Measurements from ENCODE around the gene GOLGA5. TPM values are rescaled to one million over a fixed set of nuclear protein-coding genes. Genes with fewer than 3 reads are reported as not detected.

The GOLGA5 gene
- total and polyA plus RNA-seq, 2 experiments from 2014 or later: 26.2 to 30.2 TPM

DNA sequence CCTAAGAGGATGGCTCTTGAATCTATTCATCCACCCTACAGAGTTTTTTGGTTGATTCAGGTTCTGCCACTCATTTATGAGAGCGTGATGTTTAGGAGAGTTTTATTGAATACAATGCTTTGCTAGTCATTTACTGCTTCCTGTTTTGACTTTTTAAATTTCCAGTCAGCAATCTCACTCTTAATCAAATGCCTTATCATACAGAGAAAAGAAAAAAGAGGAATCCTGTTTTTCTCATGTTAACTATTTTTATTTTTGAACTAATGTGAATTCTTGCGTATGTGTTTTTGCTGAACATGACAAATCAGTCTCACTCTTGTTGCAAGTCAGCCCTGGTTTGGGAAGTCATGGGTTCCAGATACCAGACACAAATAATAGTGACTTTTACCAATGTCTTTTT is 23.6 kb upstream of the GOLGA5 start:
- Mint-ChIP-seq H3K4me3 (no peak overlapping the region), H3K27ac (no peak overlapping the region), H3K4me1 (peaks cover 6% of the 10 kb centered on the region; the same call in 2 of the 3 replicates), H3K36me3 (ENCODE audit: low read depth) (no peaks in the 10 kb centered on the region), H3K9me3 (no peaks in the 10 kb centered on the region), H3K27me3 (ENCODE audit: insufficient read depth, low read depth, poor library complexity) (peaks cover 11% of the 10 kb centered on the region)
- DNase-seq (ENCODE audit: low spot score): no peak
- Histone ChIP-seq H3K27ac (ENCODE audit: low read depth) (no peak overlapping the region), H3K4me1 (ENCODE audit: insufficient read depth) (no peaks in the 10 kb centered on the region), H3F3A (replicated peaks; ENCODE audit: low read depth) (no peaks in the 10 kb centered on the region), H3K4me2 (no peak overlapping the region), H3K36me3 (ENCODE audit: insufficient read depth) (no peaks in the 10 kb centered on the region), H3K79me2 (replicated peaks; ENCODE audit: insufficient read depth) (no peaks in the 10 kb centered on the region), H3K27me3 (ENCODE audit: insufficient read depth) (no peaks in the 10 kb centered on the region), H3K9me2 (ENCODE audit: insufficient read depth) (no peaks in the 10 kb centered on the region), H2AFZ (no peak overlapping the region), H4K20me1 (replicated peaks; ENCODE audit: insufficient read depth) (no peaks in the 10 kb centered on the region), H3K4me3 (no peak overlapping the region)
- TF ChIP-seq NANOG (IDR thresholded peaks at IDR 0.05; ENCODE audit: borderline replicate concordance) (no peak), JUNB (IDR thresholded peaks at IDR 0.05; ENCODE audit: unreplicated experiment) (no peak), CREB1 (CRISPR knock-in tag; IDR thresholded peaks at IDR 0.05; ENCODE audit: low read depth) (no peak), EZH2 (IDR thresholded peaks at IDR 0.05; ENCODE audit: low read depth, unreplicated experiment) (no peak), ZNF114 (CRISPR knock-in tag; IDR thresholded peaks at IDR 0.05) (no peak), STAT1 (IDR thresholded peaks at IDR 0.05; ENCODE audit: unreplicated experiment) (no peak), ZNF331 (CRISPR knock-in tag; IDR thresholded peaks at IDR 0.05; ENCODE audit: low read depth) (no peak), POLR2AphosphoS5 (IDR thresholded peaks at IDR 0.05; ENCODE audit: low read depth) (no peak)
- TF ChIP-seq, protein P1, sequence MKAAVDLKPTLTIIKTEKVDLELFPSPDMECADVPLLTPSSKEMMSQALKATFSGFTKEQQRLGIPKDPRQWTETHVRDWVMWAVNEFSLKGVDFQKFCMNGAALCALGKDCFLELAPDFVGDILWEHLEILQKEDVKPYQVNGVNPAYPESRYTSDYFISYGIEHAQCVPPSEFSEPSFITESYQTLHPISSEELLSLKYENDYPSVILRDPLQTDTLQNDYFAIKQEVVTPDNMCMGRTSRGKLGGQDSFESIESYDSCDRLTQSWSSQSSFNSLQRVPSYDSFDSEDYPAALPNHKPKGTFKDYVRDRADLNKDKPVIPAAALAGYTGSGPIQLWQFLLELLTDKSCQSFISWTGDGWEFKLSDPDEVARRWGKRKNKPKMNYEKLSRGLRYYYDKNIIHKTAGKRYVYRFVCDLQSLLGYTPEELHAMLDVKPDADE (IDR thresholded peaks at IDR 0.05): no peak
- TF ChIP-seq, protein P2, sequence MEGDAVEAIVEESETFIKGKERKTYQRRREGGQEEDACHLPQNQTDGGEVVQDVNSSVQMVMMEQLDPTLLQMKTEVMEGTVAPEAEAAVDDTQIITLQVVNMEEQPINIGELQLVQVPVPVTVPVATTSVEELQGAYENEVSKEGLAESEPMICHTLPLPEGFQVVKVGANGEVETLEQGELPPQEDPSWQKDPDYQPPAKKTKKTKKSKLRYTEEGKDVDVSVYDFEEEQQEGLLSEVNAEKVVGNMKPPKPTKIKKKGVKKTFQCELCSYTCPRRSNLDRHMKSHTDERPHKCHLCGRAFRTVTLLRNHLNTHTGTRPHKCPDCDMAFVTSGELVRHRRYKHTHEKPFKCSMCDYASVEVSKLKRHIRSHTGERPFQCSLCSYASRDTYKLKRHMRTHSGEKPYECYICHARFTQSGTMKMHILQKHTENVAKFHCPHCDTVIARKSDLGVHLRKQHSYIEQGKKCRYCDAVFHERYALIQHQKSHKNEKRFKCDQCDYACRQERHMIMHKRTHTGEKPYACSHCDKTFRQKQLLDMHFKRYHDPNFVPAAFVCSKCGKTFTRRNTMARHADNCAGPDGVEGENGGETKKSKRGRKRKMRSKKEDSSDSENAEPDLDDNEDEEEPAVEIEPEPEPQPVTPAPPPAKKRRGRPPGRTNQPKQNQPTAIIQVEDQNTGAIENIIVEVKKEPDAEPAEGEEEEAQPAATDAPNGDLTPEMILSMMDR (conservative IDR thresholded peaks at IDR 0.05; ENCODE audit: low read depth in 2 of 2): no peak
- TF ChIP-seq, protein P3, sequence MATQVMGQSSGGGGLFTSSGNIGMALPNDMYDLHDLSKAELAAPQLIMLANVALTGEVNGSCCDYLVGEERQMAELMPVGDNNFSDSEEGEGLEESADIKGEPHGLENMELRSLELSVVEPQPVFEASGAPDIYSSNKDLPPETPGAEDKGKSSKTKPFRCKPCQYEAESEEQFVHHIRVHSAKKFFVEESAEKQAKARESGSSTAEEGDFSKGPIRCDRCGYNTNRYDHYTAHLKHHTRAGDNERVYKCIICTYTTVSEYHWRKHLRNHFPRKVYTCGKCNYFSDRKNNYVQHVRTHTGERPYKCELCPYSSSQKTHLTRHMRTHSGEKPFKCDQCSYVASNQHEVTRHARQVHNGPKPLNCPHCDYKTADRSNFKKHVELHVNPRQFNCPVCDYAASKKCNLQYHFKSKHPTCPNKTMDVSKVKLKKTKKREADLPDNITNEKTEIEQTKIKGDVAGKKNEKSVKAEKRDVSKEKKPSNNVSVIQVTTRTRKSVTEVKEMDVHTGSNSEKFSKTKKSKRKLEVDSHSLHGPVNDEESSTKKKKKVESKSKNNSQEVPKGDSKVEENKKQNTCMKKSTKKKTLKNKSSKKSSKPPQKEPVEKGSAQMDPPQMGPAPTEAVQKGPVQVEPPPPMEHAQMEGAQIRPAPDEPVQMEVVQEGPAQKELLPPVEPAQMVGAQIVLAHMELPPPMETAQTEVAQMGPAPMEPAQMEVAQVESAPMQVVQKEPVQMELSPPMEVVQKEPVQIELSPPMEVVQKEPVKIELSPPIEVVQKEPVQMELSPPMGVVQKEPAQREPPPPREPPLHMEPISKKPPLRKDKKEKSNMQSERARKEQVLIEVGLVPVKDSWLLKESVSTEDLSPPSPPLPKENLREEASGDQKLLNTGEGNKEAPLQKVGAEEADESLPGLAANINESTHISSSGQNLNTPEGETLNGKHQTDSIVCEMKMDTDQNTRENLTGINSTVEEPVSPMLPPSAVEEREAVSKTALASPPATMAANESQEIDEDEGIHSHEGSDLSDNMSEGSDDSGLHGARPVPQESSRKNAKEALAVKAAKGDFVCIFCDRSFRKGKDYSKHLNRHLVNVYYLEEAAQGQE (IDR thresholded peaks at IDR 0.05; ENCODE audit: unreplicated experiment): no peak
- TF ChIP-seq, protein P4, sequence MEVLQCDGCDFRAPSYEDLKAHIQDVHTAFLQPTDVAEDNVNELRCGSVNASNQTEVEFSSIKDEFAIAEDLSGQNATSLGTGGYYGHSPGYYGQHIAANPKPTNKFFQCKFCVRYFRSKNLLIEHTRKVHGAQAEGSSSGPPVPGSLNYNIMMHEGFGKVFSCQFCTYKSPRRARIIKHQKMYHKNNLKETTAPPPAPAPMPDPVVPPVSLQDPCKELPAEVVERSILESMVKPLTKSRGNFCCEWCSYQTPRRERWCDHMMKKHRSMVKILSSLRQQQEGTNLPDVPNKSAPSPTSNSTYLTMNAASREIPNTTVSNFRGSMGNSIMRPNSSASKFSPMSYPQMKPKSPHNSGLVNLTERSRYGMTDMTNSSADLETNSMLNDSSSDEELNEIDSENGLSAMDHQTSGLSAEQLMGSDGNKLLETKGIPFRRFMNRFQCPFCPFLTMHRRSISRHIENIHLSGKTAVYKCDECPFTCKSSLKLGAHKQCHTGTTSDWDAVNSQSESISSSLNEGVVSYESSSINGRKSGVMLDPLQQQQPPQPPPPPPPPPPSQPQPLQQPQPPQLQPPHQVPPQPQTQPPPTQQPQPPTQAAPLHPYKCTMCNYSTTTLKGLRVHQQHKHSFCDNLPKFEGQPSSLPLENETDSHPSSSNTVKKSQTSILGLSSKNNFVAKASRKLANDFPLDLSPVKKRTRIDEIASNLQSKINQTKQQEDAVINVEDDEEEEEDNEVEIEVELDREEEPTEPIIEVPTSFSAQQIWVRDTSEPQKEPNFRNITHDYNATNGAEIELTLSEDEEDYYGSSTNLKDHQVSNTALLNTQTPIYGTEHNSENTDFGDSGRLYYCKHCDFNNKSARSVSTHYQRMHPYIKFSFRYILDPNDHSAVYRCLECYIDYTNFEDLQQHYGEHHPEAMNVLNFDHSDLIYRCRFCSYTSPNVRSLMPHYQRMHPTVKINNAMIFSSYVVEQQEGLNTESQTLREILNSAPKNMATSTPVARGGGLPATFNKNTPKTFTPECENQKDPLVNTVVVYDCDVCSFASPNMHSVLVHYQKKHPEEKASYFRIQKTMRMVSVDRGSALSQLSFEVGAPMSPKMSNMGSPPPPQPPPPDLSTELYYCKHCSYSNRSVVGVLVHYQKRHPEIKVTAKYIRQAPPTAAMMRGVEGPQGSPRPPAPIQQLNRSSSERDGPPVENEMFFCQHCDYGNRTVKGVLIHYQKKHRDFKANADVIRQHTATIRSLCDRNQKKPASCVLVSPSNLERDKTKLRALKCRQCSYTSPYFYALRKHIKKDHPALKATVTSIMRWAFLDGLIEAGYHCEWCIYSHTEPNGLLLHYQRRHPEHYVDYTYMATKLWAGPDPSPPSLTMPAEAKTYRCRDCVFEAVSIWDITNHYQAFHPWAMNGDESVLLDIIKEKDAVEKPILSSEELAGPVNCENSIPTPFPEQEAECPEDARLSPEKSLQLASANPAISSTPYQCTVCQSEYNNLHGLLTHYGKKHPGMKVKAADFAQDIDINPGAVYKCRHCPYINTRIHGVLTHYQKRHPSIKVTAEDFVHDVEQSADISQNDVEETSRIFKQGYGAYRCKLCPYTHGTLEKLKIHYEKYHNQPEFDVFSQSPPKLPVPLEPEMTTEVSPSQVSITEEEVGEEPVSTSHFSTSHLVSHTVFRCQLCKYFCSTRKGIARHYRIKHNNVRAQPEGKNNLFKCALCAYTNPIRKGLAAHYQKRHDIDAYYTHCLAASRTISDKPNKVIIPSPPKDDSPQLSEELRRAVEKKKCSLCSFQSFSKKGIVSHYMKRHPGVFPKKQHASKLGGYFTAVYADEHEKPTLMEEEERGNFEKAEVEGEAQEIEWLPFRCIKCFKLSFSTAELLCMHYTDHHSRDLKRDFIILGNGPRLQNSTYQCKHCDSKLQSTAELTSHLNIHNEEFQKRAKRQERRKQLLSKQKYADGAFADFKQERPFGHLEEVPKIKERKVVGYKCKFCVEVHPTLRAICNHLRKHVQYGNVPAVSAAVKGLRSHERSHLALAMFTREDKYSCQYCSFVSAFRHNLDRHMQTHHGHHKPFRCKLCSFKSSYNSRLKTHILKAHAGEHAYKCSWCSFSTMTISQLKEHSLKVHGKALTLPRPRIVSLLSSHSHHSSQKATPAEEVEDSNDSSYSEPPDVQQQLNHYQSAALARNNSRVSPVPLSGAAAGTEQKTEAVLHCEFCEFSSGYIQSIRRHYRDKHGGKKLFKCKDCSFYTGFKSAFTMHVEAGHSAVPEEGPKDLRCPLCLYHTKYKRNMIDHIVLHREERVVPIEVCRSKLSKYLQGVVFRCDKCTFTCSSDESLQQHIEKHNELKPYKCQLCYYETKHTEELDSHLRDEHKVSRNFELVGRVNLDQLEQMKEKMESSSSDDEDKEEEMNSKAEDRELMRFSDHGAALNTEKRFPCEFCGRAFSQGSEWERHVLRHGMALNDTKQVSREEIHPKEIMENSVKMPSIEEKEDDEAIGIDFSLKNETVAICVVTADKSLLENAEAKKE (CRISPR knock-in tag; IDR thresholded peaks at IDR 0.05): no peak
- ATAC-seq: no peak
